ENCODE results near the gene TRIM41.
"Not testable (repeated sequence)": the region's sequence is repeated elsewhere in the genome, so short reads cannot be mapped to it uniquely, and the experiment has no call there.

TRIM41 gene

GRCh38 chr5:181223058-181223728 is at the start of gene TRIM41:
Gene TRIM41, plus strand, starts transcription at chr5:181223281. Its CDS starts 719 bp downstream, at chr5:181224000.
- peak; percentile 90 to 96 for DNase-seq (ENCODE audit: low read depth in 2 of 2)

- DNase-seq (ENCODE audit: low read depth in 2 of 2), result no peak
Observed at GRCh38 chr5:181173420-181174342, 49.4 kb upstream of the TRIM41 start.

- DNase-seq (ENCODE audit: low read depth in 2 of 2), result no peak
Observed at GRCh38 chr5:181176254-181176952, 46.7 kb upstream of the TRIM41 start.

- not testable (repeated sequence) for DNase-seq (ENCODE audit: low read depth in 2 of 2)
Observed at GRCh38 chr5:181177559-181177958, 45.5 kb upstream of the TRIM41 start.

GRCh38 chr5:181181650-181182565 is 41.2 kb upstream of the TRIM41 start:
- no peak for DNase-seq (ENCODE audit: low read depth in 2 of 2)

GRCh38 chr5:181182651-181183050 is 40.4 kb upstream of the TRIM41 start:
- DNase-seq (ENCODE audit: low read depth in 2 of 2), result no peak

- DNase-seq (ENCODE audit: low read depth in 2 of 2), result no peak
Observed at GRCh38 chr5:181184845-181185216, 38.2 kb upstream of the TRIM41 start.

- DNase-seq (ENCODE audit: low read depth in 2 of 2), result no peak
Observed at GRCh38 chr5:181185560-181185959, 37.5 kb upstream of the TRIM41 start.

GRCh38 chr5:181186022-181186421 is 37.1 kb upstream of the TRIM41 start:
- no peak for DNase-seq (ENCODE audit: low read depth in 2 of 2)

- DNase-seq (ENCODE audit: low read depth in 2 of 2), result no peak
Observed at GRCh38 chr5:181186986-181187499, 36.0 kb upstream of the TRIM41 start.

GRCh38 chr5:181187500-181188213 is 35.4 kb upstream of the TRIM41 start:
- no peak for DNase-seq (ENCODE audit: low read depth in 2 of 2)

- DNase-seq (ENCODE audit: low read depth in 2 of 2), result peak in 1 of 2 donors; percentile 77
Observed at GRCh38 chr5:181188700-181189362, 34.2 kb upstream of the TRIM41 start.

- DNase-seq (ENCODE audit: low read depth in 2 of 2), result no peak
Observed at GRCh38 chr5:181189363-181189961, 33.6 kb upstream of the TRIM41 start.

- DNase-seq (ENCODE audit: low read depth in 2 of 2), result no peak
Observed at GRCh38 chr5:181189962-181190710, 32.9 kb upstream of the TRIM41 start.

GRCh38 chr5:181190711-181191525 is 32.2 kb upstream of the TRIM41 start:
- no peak for DNase-seq (ENCODE audit: low read depth in 2 of 2)

- DNase-seq (ENCODE audit: low read depth in 2 of 2), result peak; percentile 97 to 98
Observed at GRCh38 chr5:181191526-181192336, 31.4 kb upstream of the TRIM41 start.

All from stimulated activated CD8-positive, alpha-beta memory T cell treated with anti-CD3 and anti-CD28 coated beads, Interleukin-7, amount 100 ng/mL, for 1 hour (primary cell).